GM20431 (cell line): ENCODE data around the gene USP17L26.
"Not testable (repeated sequence)": the region's sequence is repeated elsewhere in the genome, so short reads cannot be mapped to it uniquely, and the experiment has no call there.

Experiments
- in situ Hi-C: fragments of 300-500 bp; cut with MseI, MboI; formaldehyde crosslinking; loops from one replicate; pipeline ENCODE4 v1.15.0; 2020; ENCODE audit warnings: low sequenced_read_pairs; ENCODE audit not compliant: unreplicated experiment

USP17L26 gene

GRCh38 chr4:9334358-9334757, at the start of gene USP17L26:
USP17L26 (plus strand) TSS chr4:9334658; CDS start chr4:9334658, 0 bp downstream.
- in situ Hi-C loops, result not testable (repeated sequence)

DNA sequence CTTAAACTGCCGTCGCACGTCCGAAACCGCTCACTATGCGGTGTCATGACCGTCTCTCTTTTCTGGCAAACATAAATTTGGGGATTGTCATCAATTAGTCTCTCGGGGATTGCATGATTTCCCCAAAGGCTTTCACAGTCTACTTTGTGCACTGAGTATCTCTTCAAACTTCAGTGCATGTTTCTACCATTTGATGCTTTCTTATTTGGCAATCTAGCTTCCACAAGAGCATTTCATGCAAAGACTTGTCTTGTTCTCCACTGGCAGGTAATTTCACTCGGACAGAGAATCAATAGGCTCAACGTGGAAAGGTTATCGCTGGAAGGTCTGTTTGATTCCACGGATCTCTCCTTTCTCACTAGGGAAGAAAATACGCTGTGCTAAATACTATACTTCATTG, 10.3 kb upstream of the USP17L26 start:
- in situ Hi-C loops, result not testable (repeated sequence)

DNA sequence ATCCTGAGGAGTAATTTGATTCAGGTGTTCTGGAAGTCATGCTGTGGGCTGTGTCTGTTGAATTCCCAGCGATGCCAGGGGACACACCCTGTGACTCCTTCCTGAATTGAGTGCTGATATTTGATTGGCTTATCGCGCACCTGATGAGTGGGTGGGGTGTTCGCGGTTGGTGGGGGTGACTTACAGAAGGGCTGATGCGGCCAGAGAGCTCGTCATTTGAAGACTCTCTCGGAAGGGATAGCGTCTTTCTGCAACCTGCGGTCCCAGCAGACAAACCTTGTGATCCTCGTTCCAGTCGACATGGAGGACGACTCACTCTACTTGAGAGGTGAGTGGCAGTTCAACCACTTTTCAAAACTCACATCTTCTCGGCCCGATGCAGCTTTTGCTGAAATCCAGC, 9.6 kb upstream of the USP17L26 start, which contains the start of gene USP17L24:
Gene USP17L24 (plus strand): TSS at position 301 of the 400 bp plus-strand sequence. CDS start 0 bp downstream, at position 301.
- in situ Hi-C loops, result not testable (repeated sequence)

GRCh38 chr4:9329611-9330010, 4.8 kb upstream of the USP17L26 start, which contains the start of gene USP17L25:
USP17L25 (plus strand) TSS chr4:9329911; CDS start chr4:9329911, 0 bp downstream.
- in situ Hi-C loops, result not testable (repeated sequence)

DNA sequence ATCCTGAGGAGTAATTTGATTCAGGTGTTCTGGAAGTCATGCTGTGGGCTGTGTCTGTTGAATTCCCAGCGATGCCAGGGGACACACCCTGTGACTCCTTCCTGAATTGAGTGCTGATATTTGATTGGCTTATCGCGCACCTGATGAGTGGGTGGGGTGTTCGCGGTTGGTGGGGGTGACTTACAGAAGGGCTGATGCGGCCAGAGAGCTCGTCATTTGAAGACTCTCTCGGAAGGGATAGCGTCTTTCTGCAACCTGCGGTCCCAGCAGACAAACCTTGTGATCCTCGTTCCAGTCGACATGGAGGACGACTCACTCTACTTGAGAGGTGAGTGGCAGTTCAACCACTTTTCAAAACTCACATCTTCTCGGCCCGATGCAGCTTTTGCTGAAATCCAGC, 4.6 kb downstream of the USP17L26 start, which contains the start of gene USP17L5:
Gene USP17L5 (plus strand): TSS at position 301 of the 400 bp plus-strand sequence. CDS start 0 bp downstream, at position 301.
- in situ Hi-C loops, result not testable (repeated sequence)

- in situ Hi-C loops, result not testable (repeated sequence)
Measured at GRCh38 chr4:9343848-9344247, 9.4 kb downstream of the USP17L26 start, which contains the start of gene USP17L27. USP17L27 (plus strand) TSS chr4:9344148; CDS start chr4:9344148, 0 bp downstream.

DNA sequence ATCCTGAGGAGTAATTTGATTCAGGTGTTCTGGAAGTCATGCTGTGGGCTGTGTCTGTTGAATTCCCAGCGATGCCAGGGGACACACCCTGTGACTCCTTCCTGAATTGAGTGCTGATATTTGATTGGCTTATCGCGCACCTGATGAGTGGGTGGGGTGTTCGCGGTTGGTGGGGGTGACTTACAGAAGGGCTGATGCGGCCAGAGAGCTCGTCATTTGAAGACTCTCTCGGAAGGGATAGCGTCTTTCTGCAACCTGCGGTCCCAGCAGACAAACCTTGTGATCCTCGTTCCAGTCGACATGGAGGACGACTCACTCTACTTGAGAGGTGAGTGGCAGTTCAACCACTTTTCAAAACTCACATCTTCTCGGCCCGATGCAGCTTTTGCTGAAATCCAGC, 14.1 kb downstream of the USP17L26 start, which contains the start of gene USP17L28:
Gene USP17L28 (plus strand): TSS at position 301 of the 400 bp plus-strand sequence. CDS start 0 bp downstream, at position 301.
- in situ Hi-C loops, result not testable (repeated sequence)

DNA sequence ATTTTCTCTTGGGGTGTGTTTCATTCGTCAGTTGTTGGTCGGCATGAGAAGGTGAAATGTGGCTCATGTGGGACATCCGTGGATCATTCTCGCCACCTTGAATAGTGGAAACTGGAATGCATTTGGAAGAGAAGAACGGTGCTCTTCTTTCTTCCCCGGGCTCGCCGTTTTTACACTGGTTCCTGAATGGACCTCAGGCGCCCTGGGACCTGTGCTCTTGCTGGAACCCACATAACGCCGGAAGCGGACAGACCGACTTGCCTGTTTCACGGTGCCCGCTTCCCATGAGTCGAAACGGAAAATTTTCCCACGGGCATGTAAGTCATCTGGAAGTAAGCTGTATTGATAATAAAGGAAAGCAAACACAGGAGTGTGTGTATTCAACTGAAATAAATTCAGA, 16.4 kb downstream of the USP17L26 start:
- in situ Hi-C loops, result not testable (repeated sequence)

GRCh38 chr4:9353338-9353737, 18.9 kb downstream of the USP17L26 start, which contains the start of gene USP17L29:
USP17L29 (plus strand) TSS chr4:9353638; CDS start chr4:9353638, 0 bp downstream.
- in situ Hi-C loops, result not testable (repeated sequence)

DNA sequence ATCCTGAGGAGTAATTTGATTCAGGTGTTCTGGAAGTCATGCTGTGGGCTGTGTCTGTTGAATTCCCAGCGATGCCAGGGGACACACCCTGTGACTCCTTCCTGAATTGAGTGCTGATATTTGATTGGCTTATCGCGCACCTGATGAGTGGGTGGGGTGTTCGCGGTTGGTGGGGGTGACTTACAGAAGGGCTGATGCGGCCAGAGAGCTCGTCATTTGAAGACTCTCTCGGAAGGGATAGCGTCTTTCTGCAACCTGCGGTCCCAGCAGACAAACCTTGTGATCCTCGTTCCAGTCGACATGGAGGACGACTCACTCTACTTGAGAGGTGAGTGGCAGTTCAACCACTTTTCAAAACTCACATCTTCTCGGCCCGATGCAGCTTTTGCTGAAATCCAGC, 28.4 kb downstream of the USP17L26 start, which contains the start of gene USP17L30:
Gene USP17L30 (plus strand): TSS at position 301 of the 400 bp plus-strand sequence. CDS start 0 bp downstream, at position 301.
- in situ Hi-C loops, result not testable (repeated sequence)

GRCh38 chr4:9379881-9380280, 45.4 kb downstream of the USP17L26 start:
- in situ Hi-C loops, result not testable (repeated sequence)

GRCh38 chr4:9381012-9381534, 46.6 kb downstream of the USP17L26 start:
- in situ Hi-C loops, result not testable (repeated sequence)

- in situ Hi-C loops, result no loop called here
Measured at GRCh38 chr4:9384126-9384525, 49.7 kb downstream of the USP17L26 start.
